LHCN-M2 (cell line): ENCODE results near the gene ARHGEF18. TPM values are rescaled to one million over a fixed set of nuclear protein-coding genes. Genes with fewer than 3 reads are reported as not detected.

Experiments used
- DNase-seq: peaks from one replicate; pipeline ENCODE4 v3.0.0-alpha.2; 2012; ENCODE audit warnings: low read depth
- total RNA-seq: library from RNA; depleted of rRNA; stranded (reverse); fragments of >200 nt; gene quantifications from 2 replicates; pipeline ENCODE4 v1.2.3, GENCODE V29; 2014; rRNA removed

The ARHGEF18 gene
- total RNA-seq, 1 experiment from 2014 or later: 54.0 TPM

- no peak for DNase-seq
Measured at GRCh38 chr19:7383284-7383683, 34.5 kb downstream of the ARHGEF18 start.

- DNase-seq: no peak
Measured at GRCh38 chr19:7385062-7385461, 36.3 kb downstream of the ARHGEF18 start.

- no peak for DNase-seq
Measured at GRCh38 chr19:7386308-7386707, 37.6 kb downstream of the ARHGEF18 start.

- no peak for DNase-seq
Measured at GRCh38 chr19:7386769-7387168, 38.0 kb downstream of the ARHGEF18 start.

- no peak for DNase-seq
Measured at GRCh38 chr19:7391218-7391670, 42.5 kb downstream of the ARHGEF18 start.

GRCh38 chr19:7393459-7393858, 44.7 kb downstream of the ARHGEF18 start:
- DNase-seq: no peak

GRCh38 chr19:7393939-7394730, 45.4 kb downstream of the ARHGEF18 start:
- no peak for DNase-seq

- DNase-seq: peak; percentile 85
Measured at GRCh38 chr19:7394731-7395359, 46.1 kb downstream of the ARHGEF18 start.

GRCh38 chr19:7395360-7396066, 46.8 kb downstream of the ARHGEF18 start:
- DNase-seq: no peak

GRCh38 chr19:7397687-7398086, 49.0 kb downstream of the ARHGEF18 start:
- DNase-seq: peak; percentile 96

Other genes with a start within 250 kb of the ARHGEF18 start
- gene INSR, start 54.5 kb upstream of the ARHGEF18 start, total RNA-seq: 4.9 and 7.4 TPM in 2 replicates
- gene PEX11G, start 140.1 kb downstream of the ARHGEF18 start, total RNA-seq: 3.5 and 3.8 TPM in 2 replicates
- 59.1 and 59.6 TPM in 2 replicates for gene ZNF358, start 167.2 kb downstream of the ARHGEF18 start, total RNA-seq
- 7.4 and 8.9 TPM in 2 replicates for gene MCOLN1, start 173.7 kb downstream of the ARHGEF18 start, total RNA-seq
- 64.7 and 81.5 TPM in 2 replicates for gene PNPLA6, start 186.8 kb downstream of the ARHGEF18 start, total RNA-seq
- gene CAMSAP3, start 246.9 kb downstream of the ARHGEF18 start, total RNA-seq: not detected in 2 replicates